ENCODE results near the gene PILRA. TPM values are rescaled to one million over a fixed set of nuclear protein-coding genes. Genes with fewer than 3 reads are reported as not detected.
"Not testable (repeated sequence)": the region's sequence is repeated elsewhere in the genome, so short reads cannot be mapped to it uniquely, and the experiment has no call there.

The PILRA gene
- total RNA-seq, result under 1 TPM; 0.68 TPM

GRCh38 chr7:100373261-100373831 is at the start of gene PILRA:
Gene PILRA, plus strand, starts transcription at chr7:100373487. Its CDS starts 170 bp downstream, at chr7:100373657.
- Mint-ChIP-seq H3K4me1 (peaks cover 31% of the 10 kb centered on the region), H3K27me3 (no peaks in the 10 kb centered on the region), H3K9me3 (no peaks in the 10 kb centered on the region), H3K4me3 (no peak within 1 kb of the TSS), H3K36me3 (peaks cover 4% of the 10 kb centered on the region), H3K27ac (peak within 1 kb of the TSS; percentile 87)
- no peak for DNase-seq

DNA sequence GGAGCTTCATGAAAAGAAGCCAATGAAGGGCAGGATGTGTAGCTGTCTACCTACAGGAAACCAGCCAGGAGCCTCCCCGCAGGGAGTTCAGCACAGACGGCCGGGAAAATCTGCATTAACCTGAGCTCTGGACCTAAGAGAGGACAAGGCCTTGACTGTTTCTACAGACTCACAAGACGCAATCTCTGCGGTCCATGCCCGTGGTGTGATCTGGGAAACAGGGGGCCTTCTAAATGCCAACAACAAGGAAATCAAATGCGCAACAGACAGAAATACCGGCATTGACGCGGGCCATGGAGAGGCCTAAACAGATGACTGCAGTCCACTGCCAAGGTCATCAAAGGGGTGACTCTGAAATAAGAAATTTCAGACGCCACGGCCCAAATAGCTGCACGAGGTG is 49.1 kb upstream of the PILRA start:
- H3K4me1 Mint-ChIP-seq, H3K9me3 Mint-ChIP-seq, H3K27me3 Mint-ChIP-seq, H3K4me3 Mint-ChIP-seq, DNase-seq, H3K27ac Mint-ChIP-seq: not testable (repeated sequence)
- H3K36me3 Mint-ChIP-seq, result peaks cover 18% of the 10 kb centered on the region

DNA sequence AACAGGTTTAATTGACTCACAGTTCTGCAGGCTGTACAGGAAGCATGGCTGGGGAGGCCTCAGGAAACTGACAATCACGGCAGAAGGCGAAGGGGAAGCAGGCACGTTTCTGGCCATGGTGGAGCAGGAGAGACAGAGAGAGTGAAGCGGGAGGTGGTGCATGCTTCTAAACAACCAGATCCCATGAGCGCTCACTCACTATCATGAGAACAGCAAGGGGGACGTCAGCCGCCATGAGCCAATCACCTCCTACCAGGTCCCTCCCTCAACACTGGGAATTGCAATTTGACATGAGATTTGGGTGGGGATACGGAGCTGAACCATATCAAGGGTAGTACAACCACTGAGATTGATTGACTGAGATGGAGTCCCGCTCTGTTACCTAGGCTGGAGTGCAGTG is 47.6 kb upstream of the PILRA start:
- not testable (repeated sequence) for H3K27me3 Mint-ChIP-seq, H3K9me3 Mint-ChIP-seq, H3K4me1 Mint-ChIP-seq, H3K4me3 Mint-ChIP-seq, H3K27ac Mint-ChIP-seq, DNase-seq
- H3K36me3 Mint-ChIP-seq, result peaks cover 13% of the 10 kb centered on the region

DNA sequence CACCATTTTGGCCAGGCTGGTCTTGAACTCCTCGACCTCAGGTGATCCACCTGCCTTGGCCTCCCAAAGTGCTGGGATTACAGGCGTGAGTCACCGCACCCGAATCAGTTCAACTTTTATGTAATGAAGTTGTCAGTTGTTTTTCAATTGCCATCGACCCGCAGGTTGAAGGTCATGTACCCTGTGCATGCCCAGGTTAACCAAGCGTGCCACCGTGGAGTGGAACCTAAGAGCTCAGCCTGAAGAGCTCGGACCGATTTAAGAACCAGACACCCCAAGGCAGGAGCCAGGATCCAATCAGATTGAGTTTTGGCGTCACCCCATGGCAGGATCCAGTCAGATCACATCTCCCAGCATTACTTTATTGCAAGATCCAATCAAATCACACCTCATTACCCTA is 46.4 kb upstream of the PILRA start:
- DNase-seq, H3K4me3 Mint-ChIP-seq, H3K9me3 Mint-ChIP-seq, H3K27me3 Mint-ChIP-seq, H3K4me1 Mint-ChIP-seq, H3K27ac Mint-ChIP-seq: not testable (repeated sequence)
- peaks cover 13% of the 10 kb centered on the region for H3K36me3 Mint-ChIP-seq

DNA sequence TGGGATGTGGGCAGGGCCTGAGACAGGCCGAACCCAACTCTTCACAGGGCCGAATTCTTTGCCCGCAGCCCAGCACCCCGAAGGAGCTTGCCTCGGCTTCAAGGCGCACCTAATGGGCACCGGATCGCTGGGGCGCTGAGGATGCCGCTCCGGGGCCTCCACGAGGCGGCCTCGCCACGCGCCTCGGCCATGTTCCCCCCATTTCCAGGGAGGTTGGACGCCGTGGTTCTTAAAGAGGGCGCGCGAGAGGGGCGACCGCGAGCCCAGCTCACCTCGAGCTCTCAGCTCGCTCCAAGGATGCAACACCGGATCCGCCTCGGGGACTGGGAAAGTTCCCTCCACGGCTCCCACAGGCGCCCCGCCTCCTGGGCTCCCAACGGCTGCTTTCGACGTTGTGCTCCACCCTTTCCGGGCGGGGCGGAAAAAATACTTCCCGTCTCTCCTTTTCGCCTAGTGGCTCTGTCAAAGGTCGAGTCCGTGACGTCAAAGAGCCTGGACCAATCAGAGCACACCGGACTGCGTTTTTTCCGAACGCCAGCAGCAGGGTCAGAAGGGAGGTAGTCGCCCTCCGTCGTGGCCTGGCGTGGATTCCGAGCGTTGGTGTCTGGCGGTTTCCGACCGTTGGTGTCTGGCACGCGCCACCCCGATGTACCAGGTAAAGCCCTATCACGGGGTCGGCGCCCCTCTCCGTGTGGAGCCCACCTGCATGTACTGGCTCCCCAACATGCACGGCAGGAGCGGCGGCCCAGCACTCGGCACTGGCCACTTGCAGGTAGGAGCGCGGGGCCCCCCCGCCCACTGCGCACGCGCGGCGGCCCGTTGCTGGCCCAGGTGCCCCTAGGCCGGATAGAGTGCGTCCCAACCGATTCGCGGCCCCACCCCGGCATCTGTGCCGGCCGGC is 37.5 kb upstream of the PILRA start:
- Mint-ChIP-seq H3K36me3 (peaks cover 21% of the 10 kb centered on the region), H3K27ac (peak overlapping the region; percentile 96), H3K4me3 (peak overlapping the region; percentile 92), H3K4me1 (peaks cover 20% of the 10 kb centered on the region)
- DNase-seq, result peak; percentile 87
- H3K9me3 Mint-ChIP-seq, H3K27me3 Mint-ChIP-seq: not testable (repeated sequence)

GRCh38 chr7:100338083-100338696 is 35.1 kb upstream of the PILRA start:
- not testable (repeated sequence) for DNase-seq, H3K9me3 Mint-ChIP-seq, H3K27me3 Mint-ChIP-seq
- peak overlapping the region; percentile 14 for H3K4me3 Mint-ChIP-seq
- H3K27ac Mint-ChIP-seq, result peak overlapping the region; percentile 68
- peaks cover 37% of the 10 kb centered on the region for H3K4me1 Mint-ChIP-seq
- H3K36me3 Mint-ChIP-seq, result peaks cover 31% of the 10 kb centered on the region

DNA sequence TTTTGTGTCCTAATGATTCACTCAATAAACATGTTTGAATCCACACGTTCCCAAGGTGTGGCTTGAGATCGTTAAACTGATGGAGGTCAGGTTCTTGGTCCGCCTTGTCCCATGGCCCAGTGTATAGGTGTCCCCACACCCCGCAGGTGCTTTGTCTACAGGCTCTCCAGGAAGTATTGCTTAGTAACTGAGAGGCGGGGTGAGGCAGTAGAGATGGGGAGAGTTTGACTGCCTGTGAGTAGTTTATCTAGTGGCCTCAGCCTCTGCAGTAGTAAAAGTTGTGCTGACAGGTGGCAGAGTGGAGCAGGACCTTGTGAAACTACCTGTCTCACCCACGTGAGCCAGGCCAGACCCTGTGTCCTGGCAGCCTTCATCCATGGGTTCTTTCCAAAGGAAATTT is 32.0 kb upstream of the PILRA start:
- not testable (repeated sequence) for H3K4me3 Mint-ChIP-seq, H3K9me3 Mint-ChIP-seq, DNase-seq, H3K27me3 Mint-ChIP-seq
- peaks cover 48% of the 10 kb centered on the region for H3K4me1 Mint-ChIP-seq
- H3K27ac Mint-ChIP-seq, result peak overlapping the region; percentile 46
- H3K36me3 Mint-ChIP-seq, result peaks cover 39% of the 10 kb centered on the region

DNA sequence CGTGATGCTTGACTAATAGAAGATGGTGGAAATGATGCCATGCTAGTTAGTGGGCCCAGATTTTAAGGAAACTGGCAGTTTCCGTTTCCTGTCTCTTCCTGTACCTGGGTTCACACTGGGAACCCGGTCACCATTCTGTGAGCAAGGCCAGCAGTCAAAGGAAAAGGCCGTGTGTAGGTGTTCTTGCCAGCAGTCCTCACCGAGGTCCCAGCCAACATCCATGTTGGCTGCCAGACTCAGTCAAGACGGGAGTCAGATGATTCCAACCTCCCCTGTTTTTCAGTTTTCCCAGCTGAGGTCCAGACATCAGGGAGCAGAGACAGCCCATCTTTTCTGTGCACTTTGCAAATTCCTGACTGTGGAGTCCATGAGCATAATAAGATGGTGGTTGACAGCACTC is 30.5 kb upstream of the PILRA start:
- no peaks in the 10 kb centered on the region for H3K27me3 Mint-ChIP-seq
- H3K4me3 Mint-ChIP-seq, result no peak overlapping the region
- peaks cover 43% of the 10 kb centered on the region for H3K4me1 Mint-ChIP-seq
- DNase-seq, result no peak
- H3K9me3 Mint-ChIP-seq, result no peaks in the 10 kb centered on the region
- peak overlapping the region; percentile 39 for H3K27ac Mint-ChIP-seq
- H3K36me3 Mint-ChIP-seq, result peaks cover 42% of the 10 kb centered on the region

- H3K9me3 Mint-ChIP-seq, H3K27me3 Mint-ChIP-seq, DNase-seq, H3K4me3 Mint-ChIP-seq: not testable (repeated sequence)
- Mint-ChIP-seq H3K4me1 (peaks cover 35% of the 10 kb centered on the region), H3K36me3 (peaks cover 40% of the 10 kb centered on the region), H3K27ac (peak overlapping the region; percentile 92)
Measured at GRCh38 chr7:100344124-100344559, 29.1 kb upstream of the PILRA start.

GRCh38 chr7:100344560-100345287 is 28.6 kb upstream of the PILRA start:
- H3K36me3 Mint-ChIP-seq, result peaks cover 38% of the 10 kb centered on the region
- H3K4me3 Mint-ChIP-seq, result peak overlapping the region; percentile 49
- peak; percentile 81 for DNase-seq
- H3K27me3 Mint-ChIP-seq, H3K9me3 Mint-ChIP-seq: not testable (repeated sequence)
- H3K4me1 Mint-ChIP-seq, result peaks cover 36% of the 10 kb centered on the region
- H3K27ac Mint-ChIP-seq, result peak overlapping the region; percentile 92

- H3K9me3 Mint-ChIP-seq, H3K27me3 Mint-ChIP-seq, H3K4me3 Mint-ChIP-seq: not testable (repeated sequence)
- peak; percentile 67 for DNase-seq
- Mint-ChIP-seq H3K4me1 (peaks cover 38% of the 10 kb centered on the region), H3K27ac (peak overlapping the region; percentile 92), H3K36me3 (peaks cover 38% of the 10 kb centered on the region)
Measured at GRCh38 chr7:100345288-100345672, 28.0 kb upstream of the PILRA start.

GRCh38 chr7:100346921-100347320 is 26.4 kb upstream of the PILRA start:
- H3K27ac Mint-ChIP-seq, result peak overlapping the region; percentile 52
- no peak overlapping the region for H3K4me3 Mint-ChIP-seq
- no peak for DNase-seq
- H3K4me1 Mint-ChIP-seq, result peaks cover 43% of the 10 kb centered on the region
- H3K9me3 Mint-ChIP-seq, result no peaks in the 10 kb centered on the region
- H3K36me3 Mint-ChIP-seq, result peaks cover 46% of the 10 kb centered on the region
- H3K27me3 Mint-ChIP-seq, result no peaks in the 10 kb centered on the region

GRCh38 chr7:100348805-100349204 is 24.5 kb upstream of the PILRA start:
- peak overlapping the region; percentile 38 for H3K27ac Mint-ChIP-seq
- H3K4me3 Mint-ChIP-seq, result no peak overlapping the region
- DNase-seq, result no peak
- no peaks in the 10 kb centered on the region for H3K9me3 Mint-ChIP-seq
- H3K27me3 Mint-ChIP-seq, result no peaks in the 10 kb centered on the region
- peaks cover 40% of the 10 kb centered on the region for H3K4me1 Mint-ChIP-seq
- peaks cover 46% of the 10 kb centered on the region for H3K36me3 Mint-ChIP-seq

DNA sequence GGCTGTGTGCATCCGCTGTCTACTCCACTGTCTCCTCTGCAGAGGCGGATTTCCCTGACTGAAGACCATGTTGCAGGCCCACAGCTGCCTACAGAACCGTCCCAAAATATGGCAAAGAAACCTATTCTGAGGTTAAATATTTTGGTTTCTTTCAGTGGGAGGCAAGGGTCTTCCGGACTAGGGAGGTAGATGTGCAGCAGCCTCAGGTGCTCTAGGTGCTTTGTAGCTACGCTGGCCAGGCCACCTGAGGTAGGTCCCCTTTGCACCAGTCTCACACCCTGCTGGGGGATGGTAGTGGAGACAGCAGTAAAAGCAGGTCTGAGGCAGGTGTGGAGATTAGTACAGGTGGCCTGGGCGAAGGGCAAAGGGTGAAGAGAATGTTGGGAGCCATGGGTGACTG is 23.5 kb upstream of the PILRA start:
- no peaks in the 10 kb centered on the region for H3K9me3 Mint-ChIP-seq
- no peak overlapping the region for H3K4me3 Mint-ChIP-seq
- H3K36me3 Mint-ChIP-seq, result peaks cover 44% of the 10 kb centered on the region
- no peaks in the 10 kb centered on the region for H3K27me3 Mint-ChIP-seq
- H3K4me1 Mint-ChIP-seq, result peaks cover 35% of the 10 kb centered on the region
- no peak overlapping the region for H3K27ac Mint-ChIP-seq
- no peak for DNase-seq

DNA sequence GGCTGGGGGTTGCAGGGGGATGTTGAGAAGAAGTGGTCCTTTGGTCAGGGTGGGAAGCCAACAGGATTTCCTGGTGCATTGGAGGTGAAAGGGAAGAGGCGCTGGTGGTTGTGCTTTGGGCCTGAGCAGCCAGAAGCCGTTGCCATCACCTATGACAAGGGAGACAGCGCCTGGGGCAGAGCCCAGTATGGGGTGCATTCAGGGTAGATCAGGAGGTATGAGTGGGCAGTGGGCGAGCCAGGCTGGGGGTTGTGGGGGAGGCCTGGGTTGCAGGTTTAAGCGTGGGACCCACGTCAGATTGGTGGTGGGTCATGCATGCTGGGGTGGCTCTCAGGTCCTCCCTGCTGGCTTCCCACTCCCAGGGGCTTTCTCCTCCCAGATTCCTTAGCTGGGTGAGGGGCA is 21.6 kb upstream of the PILRA start:
- H3K4me3 Mint-ChIP-seq, result peak overlapping the region; percentile 48
- no peaks in the 10 kb centered on the region for H3K27me3 Mint-ChIP-seq
- H3K27ac Mint-ChIP-seq, result peak overlapping the region; percentile 79
- peaks cover 42% of the 10 kb centered on the region for H3K36me3 Mint-ChIP-seq
- no peak for DNase-seq
- H3K4me1 Mint-ChIP-seq, result peaks cover 31% of the 10 kb centered on the region
- no peaks in the 10 kb centered on the region for H3K9me3 Mint-ChIP-seq
